ENCODE results near the gene KCTD5.
A peak's percentile ranks its signal among the peaks of the same experiment; 100 is the strongest.

Gene KCTD5

DNA sequence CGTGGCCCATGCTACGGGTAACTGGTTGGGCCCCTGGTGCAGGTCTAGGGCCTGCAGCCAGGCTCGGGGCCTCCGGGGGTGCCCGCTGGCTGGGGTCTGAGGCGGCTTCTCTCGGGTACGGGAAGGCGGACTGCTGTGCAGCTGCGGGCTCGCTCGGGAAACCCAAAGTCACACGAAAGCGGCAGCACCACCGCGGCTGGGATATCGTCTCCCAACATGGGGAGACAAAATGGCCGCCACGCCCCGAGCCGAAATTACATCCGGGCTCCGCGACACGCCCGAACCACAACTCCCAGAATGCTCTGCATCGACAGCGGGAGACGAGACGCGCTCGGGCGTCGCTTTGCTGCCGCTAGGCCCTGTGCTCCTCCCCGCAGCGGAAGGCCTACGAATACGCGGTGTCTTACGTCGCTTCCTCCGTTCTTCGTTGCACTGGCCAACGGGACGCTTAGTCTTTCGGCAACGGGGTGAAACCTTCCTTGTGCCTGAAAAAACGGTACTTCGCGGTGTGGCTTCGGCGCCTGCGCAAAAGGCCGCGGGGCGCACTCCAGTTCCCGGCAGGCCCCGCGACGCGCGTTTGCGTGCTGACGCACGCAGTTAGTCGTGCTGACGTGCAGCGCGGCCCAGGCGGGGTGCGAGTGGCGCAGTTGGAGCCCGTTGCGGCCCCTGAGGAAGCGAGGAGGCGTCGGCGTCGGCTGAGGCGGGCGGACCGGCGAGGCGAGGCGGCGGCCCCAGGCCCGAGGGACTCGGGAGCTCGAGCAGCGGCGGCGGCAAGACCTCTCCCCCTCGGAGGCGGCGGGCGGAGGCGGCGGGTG, 69.9 kb downstream of the KCTD5 start, which contains the start of gene SRRM2:
Gene SRRM2 (plus strand): TSS at position 604 of the 815 bp plus-strand sequence. CDS start 3,727 bp downstream, outside the sequence.
- peak; percentile 91 for DNase-seq (ENCODE audit: low read depth)

GRCh38 chr16:2752850-2753732, 70.8 kb downstream of the KCTD5 start:
- peak; percentile 38 for DNase-seq (ENCODE audit: low read depth)

DNA sequence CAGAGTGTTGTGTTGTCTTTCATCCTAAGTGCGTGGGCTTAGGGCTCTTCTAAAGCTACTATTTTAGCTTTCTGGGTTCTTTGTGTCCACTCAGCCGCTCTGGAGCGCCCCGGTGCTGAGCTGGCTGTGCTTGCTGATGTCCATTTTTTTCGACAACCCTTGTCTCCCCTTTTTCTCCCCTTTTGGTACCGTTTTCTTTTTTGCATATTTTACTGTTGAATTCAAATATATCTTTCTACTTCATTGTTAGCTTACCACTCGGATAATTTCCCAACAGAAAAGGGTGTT, 71.4 kb downstream of the KCTD5 start:
- DNase-seq (ENCODE audit: low read depth): no peak

DNA sequence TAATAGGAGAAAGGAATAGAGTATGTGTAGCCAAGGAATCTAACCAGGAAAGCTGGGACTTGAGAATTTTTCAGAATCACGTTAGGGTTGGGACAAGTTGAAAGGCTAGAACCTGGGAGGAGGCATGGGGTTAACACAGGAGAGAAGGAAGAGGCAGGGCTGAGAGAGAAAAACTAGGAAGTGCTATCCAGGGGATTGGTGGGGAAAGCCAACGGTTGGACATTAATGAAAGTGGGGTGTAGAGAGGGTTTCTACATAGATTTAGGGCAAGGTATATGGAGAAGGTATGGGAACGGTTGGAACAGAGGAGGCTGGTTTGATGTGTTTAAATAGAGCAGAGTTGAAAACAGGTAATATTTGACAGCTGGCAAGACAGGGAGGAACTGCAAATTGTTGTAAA, 72.8 kb downstream of the KCTD5 start:
- no peak for DNase-seq (ENCODE audit: low read depth)

GRCh38 chr16:2756288-2757015, 74.1 kb downstream of the KCTD5 start:
- no peak for DNase-seq (ENCODE audit: low read depth)

- DNase-seq (ENCODE audit: low read depth): no peak
Measured at GRCh38 chr16:2757344-2757743, 75.0 kb downstream of the KCTD5 start.
